ENCODE measurements around the gene GATA3. TPM values are rescaled to one million over a fixed set of nuclear protein-coding genes. Genes with fewer than 3 reads are reported as not detected.

Gene GATA3
- total RNA-seq, 2 donors from 2014 or later = 10.4 to 19.9 TPM

- Histone ChIP-seq H3K27me3 (replicated peaks; ENCODE audit: insufficient read depth) (peaks cover 30% of the 10 kb centered on the region), H3K4me1 (replicated peaks) (peaks cover 3% of the 10 kb centered on the region), H3K27ac (no peak overlapping the region), H3K4me3 (no peak overlapping the region), H3K36me3 (no peaks in the 10 kb centered on the region), H3K9me3 (no peaks in the 10 kb centered on the region)
- WGBS = 43% methylated on average over 29 of the region's 30 CpGs
- intact Hi-C loops (cut with DNase I) = no loop called here
- no peak for DNase-seq (ENCODE audit: low spot score)
- TF ChIP-seq CTCF (IDR thresholded peaks at IDR 0.05) (no peak), POLR2AphosphoS5 (IDR thresholded peaks at IDR 0.05) (no peak), POLR2A (IDR thresholded peaks at IDR 0.05) (no peak)
Observed at GRCh38 chr10:8047452-8048280, 6.8 kb upstream of the GATA3 start.

GRCh38 chr10:8048281-8049008 is 6.0 kb upstream of the GATA3 start:
- peaks cover 24% of the 10 kb centered on the region for H3K27me3 ChIP-seq (replicated peaks; ENCODE audit: insufficient read depth)
- no peak overlapping the region for H3K27ac ChIP-seq
- no peak for DNase-seq (ENCODE audit: low spot score)
- intact Hi-C loops (cut with DNase I) = no loop called here
- peaks cover 3% of the 10 kb centered on the region for H3K4me1 ChIP-seq (replicated peaks)
- no peaks in the 10 kb centered on the region for H3K9me3 ChIP-seq
- WGBS = 34% methylated on average over 29 of the region's 29 CpGs
- no peak for TF ChIP-seq POLR2A (IDR thresholded peaks at IDR 0.05)
- TF ChIP-seq CTCF (IDR thresholded peaks at IDR 0.05) = no peak
- TF ChIP-seq POLR2AphosphoS5 (IDR thresholded peaks at IDR 0.05) = no peak
- H3K36me3 ChIP-seq = no peaks in the 10 kb centered on the region
- no peak overlapping the region for H3K4me3 ChIP-seq

- intact Hi-C loops (cut with DNase I) = no loop called here
- Histone ChIP-seq H3K27me3 (replicated peaks; ENCODE audit: insufficient read depth) (peaks cover 23% of the 10 kb centered on the region), H3K9me3 (no peaks in the 10 kb centered on the region), H3K4me3 (peak overlapping the region; percentile 22 to 36), H3K27ac (peak overlapping the region; percentile 50 to 75), H3K4me1 (replicated peaks) (peaks cover 3% of the 10 kb centered on the region), H3K36me3 (no peaks in the 10 kb centered on the region)
- DNase-seq (ENCODE audit: low spot score) = no peak
- TF ChIP-seq POLR2A (IDR thresholded peaks at IDR 0.05) (peak; percentile 37), CTCF (IDR thresholded peaks at IDR 0.05) (no peak)
- 3% methylated on average over 38 of the region's 51 CpGs for WGBS
Observed at GRCh38 chr10:8049045-8049864, 5.2 kb upstream of the GATA3 start.

GRCh38 chr10:8049865-8050555 is 4.5 kb upstream of the GATA3 start:
- H3K9me3 ChIP-seq = no peaks in the 10 kb centered on the region
- H3K27ac ChIP-seq = peak overlapping the region; percentile 50 to 75
- H3K36me3 ChIP-seq = no peaks in the 10 kb centered on the region
- TF ChIP-seq CTCF (IDR thresholded peaks at IDR 0.05) (no peak), POLR2A (IDR thresholded peaks at IDR 0.05) (no peak), POLR2AphosphoS5 (IDR thresholded peaks at IDR 0.05) (no peak)
- WGBS = under 1% methylated on average over 64 of the region's 68 CpGs
- peaks cover 3% of the 10 kb centered on the region for H3K4me1 ChIP-seq (replicated peaks)
- H3K4me3 ChIP-seq = peak overlapping the region; percentile 22 to 36
- intact Hi-C loops (cut with DNase I) = no loop called here
- peaks cover 20% of the 10 kb centered on the region for H3K27me3 ChIP-seq (replicated peaks; ENCODE audit: insufficient read depth)
- no peak for DNase-seq (ENCODE audit: low spot score)

All from prostate gland (tissue), 2 donors.